HG02678 (cell line): ENCODE results near the gene RNU5D-1.
"Not testable (repeated sequence)": the region's sequence is repeated elsewhere in the genome, so short reads cannot be mapped to it uniquely, and the experiment has no call there.

Source experiments
- ATAC-seq: cut with Tn5 transposase; IDR thresholded peaks from one replicate; pipeline ENCODE4 v1.9.1; 2021; ENCODE audit warnings: mild to moderate bottlenecking, moderate library complexity; ENCODE audit not compliant: unreplicated experiment

Gene RNU5D-1

DNA sequence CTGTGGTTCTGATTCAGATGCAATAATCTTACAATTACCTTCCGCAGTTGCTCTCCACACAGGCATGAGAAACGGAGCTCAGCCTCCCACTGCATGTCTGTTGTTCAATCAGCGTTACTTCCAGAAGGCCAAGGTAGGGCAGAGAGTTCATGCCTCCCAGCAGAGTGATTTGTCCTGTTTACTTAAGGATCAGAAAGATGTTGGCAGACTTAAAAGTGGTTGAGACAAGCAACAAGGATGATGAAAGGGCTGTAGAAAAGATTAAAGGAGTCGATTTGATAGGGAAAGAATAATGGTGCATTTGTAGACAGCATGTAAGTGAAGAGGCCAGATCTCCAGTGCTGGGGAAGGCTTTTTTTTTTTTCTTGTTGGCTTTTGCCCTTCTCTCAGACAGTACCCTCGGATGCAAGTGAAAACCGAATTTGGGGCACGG is 29.8 kb downstream of the RNU5D-1 start:
- ATAC-seq: no peak

- no peak for ATAC-seq
Measured at GRCh38 chr1:44700573-44700972, 30.4 kb downstream of the RNU5D-1 start.

DNA sequence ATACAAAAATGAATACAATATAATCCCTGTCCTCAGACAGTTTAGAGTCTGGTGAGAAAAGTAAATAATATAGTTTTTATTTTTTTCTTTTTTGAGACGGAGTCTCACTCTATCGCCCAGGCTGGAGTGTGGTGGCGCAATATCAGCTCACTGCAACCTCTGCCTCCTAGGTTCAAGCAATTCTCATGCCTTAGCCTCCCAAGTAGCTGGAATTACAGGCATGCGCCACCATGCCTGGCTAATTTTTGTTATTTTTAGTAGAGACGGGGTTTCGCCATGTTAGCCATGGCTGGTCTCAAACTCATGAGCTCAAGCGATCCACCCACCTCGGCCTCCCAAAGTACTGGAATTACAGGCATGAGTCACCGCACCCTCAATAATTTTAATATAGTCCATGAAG is 31.6 kb downstream of the RNU5D-1 start:
- not testable (repeated sequence) for ATAC-seq

DNA sequence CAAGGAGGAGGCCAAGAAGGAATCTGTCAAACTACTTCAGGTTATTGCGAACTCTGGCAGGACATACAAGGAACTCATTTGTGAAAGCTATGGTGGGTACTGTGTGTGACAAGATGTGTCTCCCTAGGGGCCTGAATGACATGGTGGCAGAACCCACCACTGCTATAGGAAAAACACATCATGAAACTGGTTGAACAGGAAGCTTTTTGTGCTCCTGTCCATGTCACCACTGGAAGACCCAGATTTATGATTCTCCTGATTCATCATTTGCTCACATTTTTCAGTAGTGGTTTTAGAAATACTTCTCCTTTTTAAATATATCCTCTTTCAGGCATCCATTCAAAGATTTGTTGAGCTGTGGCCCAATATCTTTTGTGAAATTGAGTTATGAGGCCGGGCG is 32.8 kb downstream of the RNU5D-1 start:
- no peak for ATAC-seq

DNA sequence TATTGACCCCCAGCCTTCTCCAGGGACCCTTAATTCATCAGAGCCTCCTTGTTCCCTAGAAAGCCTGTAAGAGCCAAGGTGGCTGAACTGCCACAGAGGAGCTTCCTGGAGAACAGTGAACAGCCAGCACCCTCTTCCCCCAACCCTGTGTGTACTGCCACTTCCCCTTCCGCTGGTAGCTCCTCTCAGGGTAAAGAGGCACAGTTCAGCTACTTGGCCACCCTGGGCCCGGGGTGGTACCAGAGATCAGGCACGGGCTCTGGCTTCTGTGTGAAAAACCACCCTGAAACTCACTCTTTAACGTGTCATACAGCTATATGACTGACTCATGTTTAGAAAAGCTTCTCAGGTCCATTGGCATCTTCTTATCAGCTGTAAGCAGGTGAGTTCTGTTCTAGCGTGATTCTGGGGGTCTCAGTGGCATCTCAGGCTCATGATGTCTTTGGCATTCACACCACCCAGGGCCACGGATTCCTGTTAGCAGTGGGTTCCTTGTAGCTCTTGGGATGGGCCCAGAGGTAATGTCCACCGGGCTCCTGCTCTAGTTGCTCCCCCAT is 34.1 kb downstream of the RNU5D-1 start:
- peak; percentile 41 for ATAC-seq

- no peak for ATAC-seq
Measured at GRCh38 chr1:44696101-44696500, 34.9 kb downstream of the RNU5D-1 start.

- ATAC-seq: no peak
Measured at GRCh38 chr1:44695671-44696070, 35.3 kb downstream of the RNU5D-1 start.

DNA sequence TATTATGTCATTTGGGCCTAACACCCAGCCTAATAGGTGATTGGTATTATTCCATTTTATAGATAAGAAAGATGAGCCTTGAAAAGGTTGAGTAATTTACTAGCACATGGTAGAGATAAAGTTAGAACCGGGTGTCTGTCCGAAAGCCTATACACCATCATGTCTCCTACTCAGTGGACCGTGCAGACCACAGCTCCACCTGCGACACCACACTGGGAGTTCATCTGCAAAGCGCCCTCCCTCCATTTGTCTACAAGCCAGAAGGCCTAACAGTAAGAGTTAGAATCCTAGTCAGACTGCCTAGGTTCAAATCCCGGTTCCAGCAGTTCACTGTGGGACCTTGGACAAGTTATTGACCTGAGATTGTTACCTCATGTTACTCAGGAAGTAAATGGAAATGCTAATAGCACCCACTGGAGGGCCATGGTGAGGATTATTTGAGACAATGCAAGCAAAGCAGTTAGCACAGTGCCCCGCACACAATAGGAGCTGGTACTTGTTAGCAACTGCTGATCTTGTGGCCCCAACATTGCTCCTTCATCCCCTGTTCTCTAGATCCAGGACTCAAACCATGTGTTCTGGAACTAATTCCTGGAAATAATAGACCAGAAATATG is 36.0 kb downstream of the RNU5D-1 start:
- peak; percentile 85 for ATAC-seq

GRCh38 chr1:44693900-44694299 is 37.1 kb downstream of the RNU5D-1 start:
- no peak for ATAC-seq

- ATAC-seq: no peak
Measured at GRCh38 chr1:44693159-44693558, 37.8 kb downstream of the RNU5D-1 start.

DNA sequence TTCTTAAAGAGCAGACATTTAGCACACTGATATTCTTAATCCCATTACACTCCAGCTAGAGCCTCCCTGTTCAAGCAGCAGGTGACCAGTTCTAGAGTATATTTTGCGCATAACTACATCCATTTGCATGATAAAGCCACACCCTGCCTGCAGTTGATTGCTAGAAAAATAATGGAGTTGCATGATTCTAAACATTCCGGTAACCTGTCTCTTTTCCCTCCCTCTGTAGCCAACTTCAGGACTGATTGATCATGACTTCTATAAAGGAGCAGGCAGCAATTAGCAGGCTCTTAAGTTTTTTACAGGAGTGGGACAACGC is 41.6 kb downstream of the RNU5D-1 start:
- ATAC-seq: no peak

DNA sequence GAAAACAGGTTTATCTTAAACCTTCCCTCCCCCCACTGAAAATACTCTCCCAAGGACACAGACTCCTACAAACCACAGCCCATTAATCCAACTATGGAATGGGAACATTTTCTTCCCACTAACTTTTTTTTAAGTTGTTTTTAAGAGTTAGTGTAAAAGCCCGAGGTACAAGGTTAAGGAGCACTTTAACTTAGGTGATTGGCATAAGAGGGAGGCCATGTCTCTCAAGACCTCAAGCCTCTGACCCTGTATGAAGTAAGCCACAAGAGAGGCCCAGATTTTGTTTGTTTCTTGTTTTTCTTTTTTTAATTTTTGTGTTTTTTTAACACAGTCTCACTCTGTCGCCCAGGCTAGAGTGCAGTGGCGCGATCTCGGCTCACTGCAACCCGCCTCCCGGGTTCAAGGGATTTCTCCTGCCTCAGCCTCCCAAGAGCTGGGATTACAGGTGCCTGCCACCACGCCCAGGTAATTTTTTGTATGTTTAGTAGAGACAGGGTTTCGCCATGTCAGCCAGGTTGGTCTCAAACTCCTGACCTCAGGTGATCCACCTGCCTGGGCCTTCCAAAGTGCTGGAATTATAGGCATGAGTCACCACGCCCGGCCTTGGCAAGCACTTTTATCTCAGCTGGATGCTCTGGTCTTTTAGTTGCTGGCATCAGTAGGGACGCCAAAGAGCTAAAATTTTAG is 42.1 kb downstream of the RNU5D-1 start:
- ATAC-seq: no peak

GRCh38 chr1:44685881-44686280 is 45.1 kb downstream of the RNU5D-1 start:
- ATAC-seq: no peak

DNA sequence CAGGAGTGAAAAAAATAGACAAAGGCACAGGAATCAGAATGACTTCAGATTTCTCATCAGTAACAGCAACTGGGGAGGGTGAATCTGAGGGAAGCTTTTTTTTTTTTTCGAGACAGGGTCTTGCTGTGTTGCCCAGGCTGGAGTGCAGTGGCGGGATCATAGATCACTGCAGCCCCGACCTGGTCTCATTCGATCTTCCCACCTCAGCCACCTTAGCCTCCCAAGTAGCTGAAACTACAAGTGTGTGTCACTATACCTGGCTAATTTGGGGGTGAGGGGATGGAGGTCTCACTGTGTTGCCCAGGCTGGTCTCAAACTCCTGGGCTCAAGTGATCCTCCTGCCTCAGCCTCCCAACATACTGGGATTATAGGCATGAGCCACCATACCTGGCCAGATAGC is 45.8 kb downstream of the RNU5D-1 start:
- ATAC-seq: no peak

DNA sequence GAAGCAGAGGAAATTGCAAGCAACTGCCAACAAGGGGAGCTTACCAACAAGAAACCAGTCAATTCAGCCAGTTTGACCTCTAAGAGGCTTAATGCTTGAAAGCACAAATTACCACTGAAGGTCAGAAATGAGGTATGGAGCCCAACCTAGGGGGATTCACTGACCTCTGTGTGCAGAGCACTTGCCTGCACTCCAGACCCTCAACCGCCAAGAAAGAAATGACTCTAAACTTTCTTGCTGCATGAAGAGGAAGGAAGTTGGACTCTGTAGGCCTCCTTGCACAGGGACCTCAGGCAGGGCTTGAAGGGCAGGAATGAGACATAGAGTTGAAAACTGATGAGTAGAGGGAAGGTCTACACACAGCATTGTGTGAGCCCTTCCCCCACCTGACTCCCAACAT is 46.4 kb downstream of the RNU5D-1 start:
- peak; percentile 86 for ATAC-seq

DNA sequence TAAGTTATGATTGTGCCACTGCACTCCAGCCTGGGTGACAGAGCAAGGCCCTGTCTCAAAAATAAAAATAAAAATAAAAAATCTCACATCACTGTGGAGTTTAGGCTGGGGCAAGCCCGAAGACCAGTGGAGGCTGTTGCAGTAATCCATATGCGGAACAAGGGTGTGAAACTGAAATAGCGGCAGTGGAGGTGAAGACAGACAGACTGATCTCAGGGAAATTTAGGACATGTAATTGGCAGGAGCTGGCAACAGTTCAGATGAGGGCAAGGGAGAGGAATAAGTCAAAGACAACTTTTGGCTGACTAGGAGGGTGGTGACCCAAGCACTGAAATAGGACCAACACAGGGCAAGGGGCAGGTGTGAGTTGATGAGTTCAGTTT is 48.1 kb downstream of the RNU5D-1 start:
- no peak for ATAC-seq

DNA sequence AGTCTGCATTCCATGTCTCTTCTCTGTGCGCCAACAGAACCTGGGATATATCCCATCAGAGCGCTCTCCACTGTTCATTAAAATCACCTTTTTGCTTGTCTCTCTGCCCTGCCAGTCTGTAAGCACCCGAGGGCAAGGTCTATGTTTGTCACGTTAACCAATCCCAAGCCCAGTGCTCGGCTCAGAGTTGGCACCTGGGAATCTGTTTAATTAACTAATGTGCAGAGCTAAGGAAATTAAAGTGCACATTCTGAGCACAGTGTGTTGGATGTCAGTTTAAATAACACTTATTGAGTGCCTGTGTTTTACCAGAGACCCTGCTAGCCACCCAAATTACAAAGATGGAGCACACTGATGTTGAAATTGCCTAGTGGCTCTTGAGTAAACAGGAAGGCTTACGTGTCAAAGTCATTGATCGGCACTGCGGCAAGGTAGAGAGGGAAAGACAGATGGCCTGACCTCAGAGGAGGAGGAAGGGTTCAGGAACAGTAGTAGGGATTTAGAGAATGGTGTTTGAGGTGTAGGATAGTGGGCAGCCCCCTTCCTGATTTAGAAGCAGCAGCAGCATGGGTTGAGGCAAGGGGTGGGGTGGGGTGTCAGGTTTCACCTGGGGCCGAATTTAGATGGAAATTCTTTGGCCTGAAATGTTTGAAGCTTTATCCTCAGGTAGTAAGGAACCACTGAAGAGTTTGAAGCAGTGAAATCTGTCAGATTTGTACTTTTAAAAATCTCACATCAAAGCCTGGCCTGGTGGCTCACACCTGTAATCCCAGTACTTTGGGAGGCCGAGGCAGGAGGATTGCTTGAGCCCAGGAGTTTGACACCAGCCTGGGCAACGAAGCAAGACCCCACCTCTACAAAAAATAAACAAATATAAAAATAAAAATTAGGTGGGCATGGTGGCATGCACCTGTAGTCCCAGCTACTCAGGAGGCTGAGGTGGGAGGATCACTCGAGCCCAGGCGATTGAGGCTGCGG is 48.8 kb downstream of the RNU5D-1 start:
- no peak for ATAC-seq
